Measurements from ENCODE around the gene SLCO4A1. TPM values are rescaled to one million over a fixed set of nuclear protein-coding genes. Genes with fewer than 3 reads are reported as not detected.

Gene SLCO4A1
- total and polyA plus RNA-seq, 2 donors (not counting 1 experiment from before 2014, with no cell fraction given), result 2.1 to 79.5 TPM

- no peak overlapping the region for H3K27ac ChIP-seq (ENCODE audit: low read length in 2 of 2)
- ATAC-seq (ENCODE audit: low read depth) (peak; percentile 16), DNase-seq (peak; percentile 70)
- 3% methylated on average over 83 of the region's 84 CpGs for WGBS (ENCODE audit: insufficient coverage)
- no peaks in the 10 kb centered on the region for H3K36me3 ChIP-seq (replicated peaks in 1 of 2; ENCODE audit: control extremely low read depth in 1 of 2, control insufficient read depth in 1 of 2, extremely low read depth in 1 of 2, insufficient read depth in 2 of 2, low read length in 1 of 2)
- intact Hi-C loops (cut with micrococcal nuclease), result loop anchor here (1.0 to 10.0 kb wide), 4 partner anchors 8 to 338 kb away; partner anchors contain the start of gene ADRM1
- H3K27ac Mint-ChIP-seq, result peak overlapping the region; percentile 88
- H2AFZ ChIP-seq (ENCODE audit: insufficient read depth, low read depth, low read length, poor library complexity, severe bottlenecking), result peak overlapping the region; percentile 81
- TF ChIP-seq EZH2 (IDR thresholded peaks at IDR 0.05; ENCODE audit: borderline replicate concordance, insufficient read depth, low read depth, low read length, poor library complexity, severe bottlenecking) (no peak), CTCF (IDR thresholded peaks at IDR 0.05) (no peak)
- ChIA-PET POLR2A (interaction anchor here (1.3 to 3.0 kb wide), 6 partner anchors 8 to 151 kb away, joined by 3 to 41 read pairs (median 18); no protein-coding TSS in a partner anchor), CTCF (interaction anchor here (0.7 to 6.3 kb wide), 11 partner anchors 9 to 165 kb away, joined by 3 to 58 read pairs (median 5); no protein-coding TSS in a partner anchor)
- H4K20me1 ChIP-seq (ENCODE audit: control insufficient read depth, insufficient read depth, low read length, poor library complexity, severe bottlenecking), result peaks cover 31% of the 10 kb centered on the region
- H3K79me2 ChIP-seq (ENCODE audit: control insufficient read depth, insufficient read depth, low read length), result peaks cover 54% of the 10 kb centered on the region
- H3K4me3 Mint-ChIP-seq, result peak overlapping the region; percentile 89
- peaks cover 0 to 3% (median 0%) of the 10 kb centered on the region in 4 experiments for H3K27me3 ChIP-seq (replicated peaks in 1 of 4; ENCODE audit: control extremely low read depth in 1 of 4, control insufficient read depth in 3 of 4, insufficient read depth in 4 of 4, low read length in 3 of 4)
- H3K4me1 Mint-ChIP-seq, result peaks cover 49% of the 10 kb centered on the region
- no peaks in the 10 kb centered on the region for H3K27me3 Mint-ChIP-seq
- peaks cover 46 to 60% of the 10 kb centered on the region in 2 donors for H3K4me1 ChIP-seq (ENCODE audit: control insufficient read depth in 2 of 2, insufficient read depth in 2 of 2, low read length in 2 of 2)
- no peaks in the 10 kb centered on the region for H3K9me3 ChIP-seq (ENCODE audit: control extremely low read depth in 1 of 3, control insufficient read depth in 2 of 3, insufficient read depth in 1 of 3, low read length in 2 of 3)
- H3K4me3 ChIP-seq (ENCODE audit: control extremely low read depth in 1 of 5, extremely low read depth in 1 of 5, insufficient read depth in 1 of 5, low read depth in 2 of 5, low read length in 4 of 5), result peak overlapping the region; percentile 9 to 77 (median 65)
- H3K4me2 ChIP-seq (replicated peaks; ENCODE audit: low read depth, low read length, poor library complexity, severe bottlenecking), result peak overlapping the region; percentile 100
- H3K9me3 Mint-ChIP-seq (ENCODE audit: insufficient read depth), result no peaks in the 10 kb centered on the region
- H3K9ac ChIP-seq (ENCODE audit: low read length), result peak overlapping the region; percentile 72
Observed at GRCh38 chr20:62642666-62643520, 590 bp downstream of the SLCO4A1 start.

Measured in B cell (primary cell).